Ishikawa (cell line): ENCODE results near the gene GNG12.

Source experiments
- CEBPB ChIP-seq: IDR thresholded peaks from 2 replicates; pipeline ENCODE4 v1.6.1; 2012
- CREB1 ChIP-seq: IDR thresholded peaks from 2 replicates; pipeline ENCODE4 v1.6.1; 2012; ENCODE audit warnings: low read depth
- EGR1 ChIP-seq: IDR thresholded peaks from 2 replicates; pipeline ENCODE4 v1.6.1; 2012
- EP300 ChIP-seq: IDR thresholded peaks from 2 replicates; pipeline ENCODE4 v1.6.1; 2012; ENCODE audit warnings: borderline replicate concordance
- FOXM1 ChIP-seq: IDR thresholded peaks from 2 replicates; pipeline ENCODE4 v1.6.1; 2012; ENCODE audit warnings: low read depth, borderline replicate concordance
- NFIC ChIP-seq: IDR thresholded peaks from 2 replicates; pipeline ENCODE4 v1.6.1; 2012
- RAD21 ChIP-seq: IDR thresholded peaks from 2 replicates; pipeline ENCODE4 v1.6.1; 2012; ENCODE audit warnings: low read depth
- TAF1 ChIP-seq: IDR thresholded peaks from 2 replicates; pipeline ENCODE4 v1.6.1; 2012; ENCODE audit warnings: low read depth, mild to moderate bottlenecking
- TCF12 ChIP-seq: IDR thresholded peaks from 2 replicates; pipeline ENCODE4 v1.6.1; 2012; ENCODE audit warnings: low read depth
- TEAD4 ChIP-seq: IDR thresholded peaks from 2 replicates; pipeline ENCODE4 v1.6.1; 2012
- YY1 ChIP-seq: IDR thresholded peaks from 2 replicates; pipeline ENCODE4 v1.6.1; 2012; ENCODE audit warnings: low read depth
- ZBTB7A ChIP-seq: IDR thresholded peaks from 2 replicates; pipeline ENCODE4 v1.6.1; 2012; ENCODE audit warnings: low read depth
- TF ChIP-seq, protein P1 (sequence below): IDR thresholded peaks from 2 replicates; pipeline ENCODE4 v1.6.1; 2012
- TF ChIP-seq, protein P2 (sequence below): IDR thresholded peaks from 2 replicates; pipeline ENCODE4 v1.6.1; 2012; ENCODE audit warnings: low read depth, mild to moderate bottlenecking
- TF ChIP-seq, protein P3 (sequence below): IDR thresholded peaks from 2 replicates; pipeline ENCODE4 v1.6.1; 2012

Gene GNG12

DNA sequence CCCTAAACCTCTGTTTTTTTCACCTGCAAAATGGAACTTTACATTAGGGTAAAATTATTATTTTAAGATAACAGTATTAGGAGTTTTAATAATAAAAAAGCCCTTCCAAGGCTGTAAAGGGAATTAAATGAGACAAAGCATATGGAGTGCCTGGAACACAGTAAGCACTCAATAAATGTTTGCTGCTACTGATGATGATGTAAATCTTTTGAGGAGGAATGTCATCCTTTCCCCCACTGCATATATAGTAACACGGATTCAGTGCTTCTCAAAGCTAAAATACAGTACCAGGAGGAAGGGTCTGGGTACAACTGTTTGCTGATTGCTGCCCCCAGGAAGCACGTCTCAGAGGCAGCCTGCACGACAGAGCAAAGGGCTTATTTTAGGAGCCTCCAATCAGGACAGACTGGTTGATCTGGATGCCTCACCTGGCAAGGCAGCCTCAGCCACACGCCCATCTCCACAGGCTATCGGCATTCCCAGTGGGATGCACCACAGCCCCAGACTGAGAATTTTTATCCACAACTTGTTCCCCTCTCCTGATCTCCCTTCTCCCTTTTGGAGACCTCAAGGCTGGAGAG is 83.9 kb downstream of the GNG12 start:
- TF ChIP-seq YY1: peak; percentile 77
- peak; percentile 35; the same call in 1 of the 2 replicates for TF ChIP-seq RAD21
- no peak for TF ChIP-seq EGR1
- peak; percentile 90 for TF ChIP-seq EP300
- peak; percentile 86 for TF ChIP-seq TCF12
- peak; percentile 96 for TF ChIP-seq TEAD4
- TF ChIP-seq FOXM1: peak; percentile 68
- TF ChIP-seq, protein P1, sequence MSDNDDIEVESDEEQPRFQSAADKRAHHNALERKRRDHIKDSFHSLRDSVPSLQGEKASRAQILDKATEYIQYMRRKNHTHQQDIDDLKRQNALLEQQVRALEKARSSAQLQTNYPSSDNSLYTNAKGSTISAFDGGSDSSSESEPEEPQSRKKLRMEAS: peak; percentile 30
- 0 out of 2 replicates have a peak, but pooled peaks have one; percentile 31 for TF ChIP-seq TAF1
- TF ChIP-seq NFIC: peak; percentile 90
- TF ChIP-seq CEBPB: peak; percentile 44; the same call in 1 of the 2 replicates
- TF ChIP-seq, protein P2, sequence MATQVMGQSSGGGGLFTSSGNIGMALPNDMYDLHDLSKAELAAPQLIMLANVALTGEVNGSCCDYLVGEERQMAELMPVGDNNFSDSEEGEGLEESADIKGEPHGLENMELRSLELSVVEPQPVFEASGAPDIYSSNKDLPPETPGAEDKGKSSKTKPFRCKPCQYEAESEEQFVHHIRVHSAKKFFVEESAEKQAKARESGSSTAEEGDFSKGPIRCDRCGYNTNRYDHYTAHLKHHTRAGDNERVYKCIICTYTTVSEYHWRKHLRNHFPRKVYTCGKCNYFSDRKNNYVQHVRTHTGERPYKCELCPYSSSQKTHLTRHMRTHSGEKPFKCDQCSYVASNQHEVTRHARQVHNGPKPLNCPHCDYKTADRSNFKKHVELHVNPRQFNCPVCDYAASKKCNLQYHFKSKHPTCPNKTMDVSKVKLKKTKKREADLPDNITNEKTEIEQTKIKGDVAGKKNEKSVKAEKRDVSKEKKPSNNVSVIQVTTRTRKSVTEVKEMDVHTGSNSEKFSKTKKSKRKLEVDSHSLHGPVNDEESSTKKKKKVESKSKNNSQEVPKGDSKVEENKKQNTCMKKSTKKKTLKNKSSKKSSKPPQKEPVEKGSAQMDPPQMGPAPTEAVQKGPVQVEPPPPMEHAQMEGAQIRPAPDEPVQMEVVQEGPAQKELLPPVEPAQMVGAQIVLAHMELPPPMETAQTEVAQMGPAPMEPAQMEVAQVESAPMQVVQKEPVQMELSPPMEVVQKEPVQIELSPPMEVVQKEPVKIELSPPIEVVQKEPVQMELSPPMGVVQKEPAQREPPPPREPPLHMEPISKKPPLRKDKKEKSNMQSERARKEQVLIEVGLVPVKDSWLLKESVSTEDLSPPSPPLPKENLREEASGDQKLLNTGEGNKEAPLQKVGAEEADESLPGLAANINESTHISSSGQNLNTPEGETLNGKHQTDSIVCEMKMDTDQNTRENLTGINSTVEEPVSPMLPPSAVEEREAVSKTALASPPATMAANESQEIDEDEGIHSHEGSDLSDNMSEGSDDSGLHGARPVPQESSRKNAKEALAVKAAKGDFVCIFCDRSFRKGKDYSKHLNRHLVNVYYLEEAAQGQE: no peak
- TF ChIP-seq ZBTB7A: peak; percentile 66; the same call in 1 of the 2 replicates
- TF ChIP-seq, protein P3, sequence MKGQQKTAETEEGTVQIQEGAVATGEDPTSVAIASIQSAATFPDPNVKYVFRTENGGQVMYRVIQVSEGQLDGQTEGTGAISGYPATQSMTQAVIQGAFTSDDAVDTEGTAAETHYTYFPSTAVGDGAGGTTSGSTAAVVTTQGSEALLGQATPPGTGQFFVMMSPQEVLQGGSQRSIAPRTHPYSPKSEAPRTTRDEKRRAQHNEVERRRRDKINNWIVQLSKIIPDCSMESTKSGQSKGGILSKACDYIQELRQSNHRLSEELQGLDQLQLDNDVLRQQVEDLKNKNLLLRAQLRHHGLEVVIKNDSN: peak; percentile 47; the same call in 1 of the 2 replicates
- no peak for TF ChIP-seq CREB1

DNA sequence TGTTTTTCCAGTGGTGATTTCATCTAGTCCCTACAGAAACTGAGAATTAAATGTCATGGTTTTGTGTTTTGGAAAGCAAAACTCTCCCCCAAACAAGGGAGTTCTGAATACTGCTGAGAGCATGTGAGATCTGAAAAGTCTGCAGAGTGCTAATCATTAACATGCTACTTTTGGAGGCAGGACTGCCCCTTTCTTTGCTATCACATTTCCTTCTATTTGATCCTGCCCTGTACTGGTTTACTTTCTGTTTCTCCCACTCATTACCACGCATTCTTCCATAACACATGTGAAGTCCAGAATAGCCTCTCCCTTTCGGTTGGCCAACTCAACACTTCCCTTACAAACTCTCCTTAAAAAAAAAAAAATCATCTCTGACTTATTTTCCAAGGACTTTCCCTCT is 84.6 kb downstream of the GNG12 start:
- TF ChIP-seq, protein P1: 0 out of 2 replicates have a peak, but pooled peaks have one; percentile 35
- TF ChIP-seq TAF1: no peak
- no peak for TF ChIP-seq TCF12
- TF ChIP-seq FOXM1: no peak
- no peak for TF ChIP-seq CREB1

DNA sequence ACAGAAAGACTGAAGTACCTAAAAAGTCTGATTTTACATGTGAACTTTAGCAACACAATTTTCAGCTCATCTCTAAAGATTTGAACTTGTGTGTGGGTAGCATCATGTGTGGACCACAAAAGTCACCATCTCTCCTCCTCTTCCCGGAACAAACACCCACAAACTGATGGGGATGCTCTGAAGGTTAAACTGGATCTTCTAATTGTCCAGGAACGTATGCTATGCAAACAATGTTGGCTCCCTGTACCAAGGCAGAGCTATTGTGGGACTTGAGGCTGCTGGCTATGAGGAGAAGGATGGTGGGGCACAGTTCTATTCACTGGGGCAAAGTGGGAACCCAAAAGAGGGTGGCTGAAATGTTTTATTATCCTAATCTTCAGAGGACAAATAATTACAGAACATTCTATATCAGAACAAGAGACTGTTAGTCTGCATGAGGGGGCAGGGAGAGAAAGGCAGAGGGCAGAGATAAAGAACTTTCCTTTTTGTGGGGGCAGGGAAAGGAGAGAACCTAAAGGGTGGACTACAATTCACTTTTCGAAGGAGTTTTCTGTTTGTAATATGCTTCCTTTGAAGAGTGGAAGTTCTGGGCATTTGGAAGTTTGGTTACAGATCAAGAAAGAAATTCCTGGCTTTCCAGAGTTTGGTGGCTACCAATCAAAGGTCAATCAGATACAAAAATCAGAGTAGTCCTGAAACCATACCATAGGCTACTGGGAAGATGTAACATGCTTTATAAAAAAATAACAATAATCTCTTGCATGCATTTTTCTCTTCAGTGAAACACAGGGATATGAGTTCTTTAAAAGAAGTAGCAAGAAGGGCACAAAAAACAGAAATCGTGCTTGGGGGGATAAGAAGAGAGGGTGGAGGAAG is 85.4 kb downstream of the GNG12 start:
- TF ChIP-seq RAD21 (no peak), CEBPB (no peak), TEAD4 (peak; percentile 68), EGR1 (no peak), TCF12 (no peak)
- TF ChIP-seq, protein P3: no peak
- TF ChIP-seq, protein P2: no peak

DNA sequence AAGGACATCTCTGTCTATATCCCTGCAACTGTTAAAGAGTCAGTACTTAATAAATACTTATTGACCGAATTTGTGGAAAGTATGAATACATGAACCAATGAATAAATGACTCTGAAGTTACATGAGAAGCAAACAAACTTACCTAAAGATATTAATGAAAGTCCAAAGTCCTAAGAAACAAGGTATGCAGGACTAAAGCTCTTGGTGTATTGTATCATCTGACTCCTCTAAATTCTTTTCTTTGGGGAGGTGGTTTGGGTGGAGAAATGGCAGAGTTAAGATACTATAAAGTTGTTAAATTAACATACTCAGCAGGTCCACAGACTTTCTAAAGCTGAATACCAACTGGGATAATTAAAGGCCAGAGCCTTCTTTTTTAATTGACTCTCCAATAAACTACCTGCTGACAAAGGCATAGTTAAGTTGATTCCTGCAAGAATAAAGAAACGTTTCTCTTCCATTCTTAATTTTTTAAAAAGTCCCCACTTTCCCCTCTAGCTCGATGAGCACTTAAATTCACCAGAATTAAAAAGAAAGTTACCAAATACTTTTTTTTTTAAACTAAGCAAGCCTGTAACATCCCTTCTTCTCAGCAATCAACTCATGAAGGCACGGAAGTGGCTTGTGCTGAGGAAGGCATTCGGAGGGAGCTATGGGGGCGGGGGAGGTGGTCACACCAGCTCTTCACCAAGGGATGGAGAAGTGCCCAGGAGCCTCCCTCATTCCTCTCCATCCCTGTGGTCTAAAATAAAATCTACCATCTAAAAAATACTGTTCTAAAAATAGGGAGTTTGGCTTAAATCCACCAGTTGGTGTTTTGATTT is 87.2 kb downstream of the GNG12 start:
- TF ChIP-seq, protein P2: no peak
- TF ChIP-seq RAD21 (no peak), EP300 (no peak), ZBTB7A (no peak), CEBPB (no peak)
- TF ChIP-seq, protein P3: no peak
